ENCODE measurements around the gene ZMYND11. TPM values are rescaled to one million over a fixed set of nuclear protein-coding genes. Genes with fewer than 3 reads are reported as not detected.

The ZMYND11 gene
- polyA plus RNA-seq, 1 donor (not counting 4 experiments of a cell fraction or from before 2014, with no cell fraction given), result 36.1 TPM

DNA sequence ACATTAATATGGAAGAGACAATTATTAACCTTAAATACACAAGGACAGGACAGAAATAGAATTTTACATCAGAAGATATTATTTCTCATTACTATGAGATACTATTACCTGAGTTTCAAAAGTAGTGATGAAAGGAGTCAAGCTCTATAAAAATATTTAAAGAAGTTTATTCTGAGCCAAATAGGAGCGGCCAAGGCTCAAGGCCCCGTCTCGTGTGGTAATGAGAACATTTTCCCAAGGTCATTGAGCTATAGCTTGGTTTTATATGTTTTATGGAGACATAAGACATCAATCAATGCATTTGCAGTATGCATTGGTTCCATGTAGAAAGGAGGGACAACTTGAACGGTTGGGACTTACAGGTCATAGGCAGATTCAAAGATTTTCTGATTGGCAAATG lies 29.4 kb upstream of the ZMYND11 start:
- no peak overlapping the region for H3K4me2 ChIP-seq (ENCODE audit: control insufficient read depth, extremely low read depth, insufficient read depth, low read depth, low read length)
- no peaks in the 10 kb centered on the region for H3K9me3 ChIP-seq (ENCODE audit: control insufficient read depth, low read depth, low read length)
- no peaks in the 10 kb centered on the region for H3K36me3 ChIP-seq (ENCODE audit: control insufficient read depth in 2 of 2, extremely low read depth in 1 of 2, insufficient read depth in 2 of 2, low read length in 2 of 2)
- DNase-seq (ENCODE audit: low read depth, low spot score) (no peak), FAIRE-seq (no peak)
- H3K4me3 ChIP-seq (ENCODE audit: control insufficient read depth in 2 of 3, extremely low read depth in 1 of 3, insufficient read depth in 2 of 3, low read depth in 1 of 3, low read length in 3 of 3), result no peak overlapping the region
- no peak overlapping the region for H3K9ac ChIP-seq (ENCODE audit: control insufficient read depth, extremely low read depth, insufficient read depth, low read length)
- dilution Hi-C loops (cut with MboI; ENCODE audit: extremely low pct_ligation_motif_present, low sequenced_read_pairs), result no loop called here
- H3K4me1 ChIP-seq (ENCODE audit: control insufficient read depth, extremely low read depth, insufficient read depth, low read length), result no peaks in the 10 kb centered on the region
- H4K20me1 ChIP-seq (ENCODE audit: control insufficient read depth, extremely low read depth, insufficient read depth, low read length), result no peaks in the 10 kb centered on the region
- no peaks in the 10 kb centered on the region for H3K9me1 ChIP-seq (ENCODE audit: control insufficient read depth, extremely low read depth, insufficient read depth, low read length)
- H3K27me3 ChIP-seq (ENCODE audit: control insufficient read depth, extremely low read depth, insufficient read depth, low read length), result no peaks in the 10 kb centered on the region
- H3K79me2 ChIP-seq (ENCODE audit: control insufficient read depth, insufficient read depth, low read length), result no peaks in the 10 kb centered on the region
- H2AFZ ChIP-seq (ENCODE audit: control insufficient read depth, low read length), result no peak overlapping the region
- TF ChIP-seq, protein P1, sequence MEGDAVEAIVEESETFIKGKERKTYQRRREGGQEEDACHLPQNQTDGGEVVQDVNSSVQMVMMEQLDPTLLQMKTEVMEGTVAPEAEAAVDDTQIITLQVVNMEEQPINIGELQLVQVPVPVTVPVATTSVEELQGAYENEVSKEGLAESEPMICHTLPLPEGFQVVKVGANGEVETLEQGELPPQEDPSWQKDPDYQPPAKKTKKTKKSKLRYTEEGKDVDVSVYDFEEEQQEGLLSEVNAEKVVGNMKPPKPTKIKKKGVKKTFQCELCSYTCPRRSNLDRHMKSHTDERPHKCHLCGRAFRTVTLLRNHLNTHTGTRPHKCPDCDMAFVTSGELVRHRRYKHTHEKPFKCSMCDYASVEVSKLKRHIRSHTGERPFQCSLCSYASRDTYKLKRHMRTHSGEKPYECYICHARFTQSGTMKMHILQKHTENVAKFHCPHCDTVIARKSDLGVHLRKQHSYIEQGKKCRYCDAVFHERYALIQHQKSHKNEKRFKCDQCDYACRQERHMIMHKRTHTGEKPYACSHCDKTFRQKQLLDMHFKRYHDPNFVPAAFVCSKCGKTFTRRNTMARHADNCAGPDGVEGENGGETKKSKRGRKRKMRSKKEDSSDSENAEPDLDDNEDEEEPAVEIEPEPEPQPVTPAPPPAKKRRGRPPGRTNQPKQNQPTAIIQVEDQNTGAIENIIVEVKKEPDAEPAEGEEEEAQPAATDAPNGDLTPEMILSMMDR (optimal IDR thresholded peaks at IDR 0.05 in 1 of 3, IDR thresholded peaks at IDR 0.05 in 1 of 3, conservative IDR thresholded peaks at IDR 0.05 in 1 of 3; ENCODE audit: extremely low read depth in 1 of 3, insufficient read depth in 2 of 3, low read length in 3 of 3), result no peak
- H3K27ac ChIP-seq (ENCODE audit: control insufficient read depth, insufficient read depth, low read length), result no peak overlapping the region

DNA sequence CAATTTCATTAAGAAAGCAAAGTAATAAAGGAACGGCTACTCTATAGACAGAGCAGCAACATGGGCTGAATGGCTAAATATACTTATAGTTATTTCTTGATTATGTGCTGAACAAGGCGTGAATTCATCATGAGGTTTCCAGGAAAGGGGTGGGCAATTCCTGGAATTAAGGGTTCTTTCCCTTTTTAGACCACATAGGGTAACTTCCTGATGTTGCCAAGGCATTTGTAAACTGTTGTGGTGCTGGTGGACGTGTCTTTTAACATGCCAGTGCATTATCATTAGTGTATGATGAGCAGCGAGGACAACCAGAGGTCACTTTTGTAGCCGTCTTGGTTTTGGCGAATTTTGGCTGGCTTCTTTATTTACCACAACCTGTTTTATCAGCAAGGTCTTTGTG lies 28.5 kb upstream of the ZMYND11 start:
- Histone ChIP-seq H3K79me2 (ENCODE audit: control insufficient read depth, insufficient read depth, low read length) (no peaks in the 10 kb centered on the region), H3K9me3 (ENCODE audit: control insufficient read depth, low read depth, low read length) (no peaks in the 10 kb centered on the region), H2AFZ (ENCODE audit: control insufficient read depth, low read length) (no peak overlapping the region), H4K20me1 (ENCODE audit: control insufficient read depth, extremely low read depth, insufficient read depth, low read length) (no peaks in the 10 kb centered on the region), H3K27me3 (ENCODE audit: control insufficient read depth, extremely low read depth, insufficient read depth, low read length) (no peaks in the 10 kb centered on the region), H3K27ac (ENCODE audit: control insufficient read depth, insufficient read depth, low read length) (no peak overlapping the region), H3K4me2 (ENCODE audit: control insufficient read depth, extremely low read depth, insufficient read depth, low read depth, low read length) (no peak overlapping the region), H3K4me1 (ENCODE audit: control insufficient read depth, extremely low read depth, insufficient read depth, low read length) (peaks cover 2% of the 10 kb centered on the region), H3K9ac (ENCODE audit: control insufficient read depth, extremely low read depth, insufficient read depth, low read length) (no peak overlapping the region), H3K9me1 (ENCODE audit: control insufficient read depth, extremely low read depth, insufficient read depth, low read length) (no peaks in the 10 kb centered on the region), H3K4me3 (ENCODE audit: control insufficient read depth in 2 of 3, extremely low read depth in 1 of 3, insufficient read depth in 2 of 3, low read depth in 1 of 3, low read length in 3 of 3) (no peak overlapping the region), H3K36me3 (ENCODE audit: control insufficient read depth in 2 of 2, extremely low read depth in 1 of 2, insufficient read depth in 2 of 2, low read length in 2 of 2) (no peaks in the 10 kb centered on the region)
- TF ChIP-seq, protein P1 (optimal IDR thresholded peaks at IDR 0.05 in 1 of 3, IDR thresholded peaks at IDR 0.05 in 1 of 3, conservative IDR thresholded peaks at IDR 0.05 in 1 of 3; ENCODE audit: extremely low read depth in 1 of 3, insufficient read depth in 2 of 3, low read length in 3 of 3), result no peak
- TF ChIP-seq EZH2 (IDR thresholded peaks at IDR 0.05; ENCODE audit: low read length), result no peak
- no peak for FAIRE-seq
- no peak for DNase-seq (ENCODE audit: low read depth, low spot score)
- dilution Hi-C loops (cut with MboI; ENCODE audit: extremely low pct_ligation_motif_present, low sequenced_read_pairs), result no loop called here

Measured in keratinocyte (primary cell).